Neural cell (in vitro differentiated cells): ENCODE results near the gene SHBG. TPM values are rescaled to one million over a fixed set of nuclear protein-coding genes. Genes with fewer than 3 reads are reported as not detected.

Source experiments
- H2AFZ ChIP-seq: fragments of 200-600, 300-800 bp; sonication (generic), shearing (Covaris generic); 2 replicates; pipeline ENCODE4 v1.6.0; 2014; ENCODE audit warnings: low read depth, mild to moderate bottlenecking, antibody characterized with exemption, low read length, moderate library complexity
- H3F3A ChIP-seq: fragments of 200-600 bp; shearing (Covaris generic); 2 replicates; pipeline ENCODE4 v1.6.1; 2016; ENCODE audit warnings: mild to moderate bottlenecking, moderate library complexity, mixed read lengths, antibody characterized with exemption, low read length; ENCODE audit not compliant: insufficient read depth, poor library complexity, severe bottlenecking
- H3K27ac ChIP-seq: fragments of 200-600, 300-800 bp; sonication (generic), shearing (Covaris generic); 2 replicates; pipeline ENCODE4 v1.5.1; 2014; ENCODE audit warnings: mild to moderate bottlenecking, low read length, moderate library complexity
- H3K27me3 ChIP-seq: fragments of 300-800, 200-600 bp; sonication (generic), shearing (Covaris generic); 2 replicates; pipeline ENCODE4 v1.6.0; 2014; ENCODE audit warnings: mild to moderate bottlenecking, low read depth, low read length, moderate library complexity; ENCODE audit not compliant: insufficient read depth
- H3K36me3 ChIP-seq: fragments of 300-800, 200-600 bp; sonication (generic), shearing (Covaris generic); 2 replicates; pipeline ENCODE4 v1.5.1; 2014; ENCODE audit warnings: mild to moderate bottlenecking, antibody characterized with exemption, low read length, moderate library complexity; ENCODE audit not compliant: insufficient read depth
- H3K4me2 ChIP-seq: fragments of 300-800, 200-600 bp; sonication (generic), shearing (Covaris generic); 2 replicates; pipeline ENCODE4 v1.6.0; 2014; ENCODE audit warnings: mild to moderate bottlenecking, low read length
- H3K4me3 ChIP-seq: fragments of 300-800, 200-600 bp; sonication (generic), shearing (Covaris generic); 2 replicates; pipeline ENCODE4 v1.5.1; 2014; ENCODE audit warnings: mild to moderate bottlenecking, low read length, moderate library complexity
- H3K79me2 ChIP-seq: fragments of 200-600 bp; shearing (Covaris generic); replicated peaks from 2 replicates; pipeline ENCODE4 v1.6.0; 2014; ENCODE audit warnings: mild to moderate bottlenecking, low read length, moderate library complexity; ENCODE audit not compliant: insufficient read depth
- H3K9ac ChIP-seq: fragments of 300-800, 200-600 bp; sonication (generic), shearing (Covaris generic); 2 replicates; pipeline ENCODE4 v1.6.1; 2016; ENCODE audit warnings: mild to moderate bottlenecking, low read length, mixed read lengths
- H3K9me2 ChIP-seq: fragments of 200-600 bp; shearing (Covaris generic); 2 replicates; pipeline ENCODE4 v1.6.1; 2016; ENCODE audit warnings: mild to moderate bottlenecking, low read length, mixed read lengths; ENCODE audit not compliant: insufficient read depth
- H3K9me3 ChIP-seq: fragments of 200-600, 300-800 bp; sonication (generic), shearing (Covaris generic); 2 replicates; pipeline ENCODE4 v1.6.1; 2016; ENCODE audit warnings: mild to moderate bottlenecking, mixed run types, low read length, moderate library complexity, mixed read lengths
- H4K20me1 ChIP-seq: fragments of 200-600 bp; shearing (Covaris generic); 2 replicates; pipeline ENCODE4 v1.6.1; 2016; ENCODE audit warnings: mild to moderate bottlenecking, mixed run types; ENCODE audit not compliant: insufficient read depth
- EP300 ChIP-seq: fragments of 450-650 bp; conservative IDR thresholded peaks from 2 replicates; pipeline ENCODE4 v1.6.1; 2014; ENCODE audit warnings: antibody characterized with exemption, mild to moderate bottlenecking, moderate library complexity; ENCODE audit not compliant: poor library complexity, severe bottlenecking
- EZH2 ChIP-seq: fragments of 200-600, 300-800 bp; shearing (Covaris generic), sonication (generic); IDR thresholded peaks from 2 replicates; pipeline ENCODE4 v1.6.1; 2014; ENCODE audit warnings: antibody characterized with exemption, low read length, borderline replicate concordance, mild to moderate bottlenecking; ENCODE audit not compliant: insufficient read depth, poor library complexity, severe bottlenecking
- MXI1 ChIP-seq: fragments of 450-650 bp; conservative IDR thresholded peaks from 2 replicates; pipeline ENCODE4 v1.6.1; 2014; ENCODE audit warnings: antibody characterized with exemption, mild to moderate bottlenecking; ENCODE audit not compliant: poor library complexity, severe bottlenecking
- POLR2AphosphoS5 ChIP-seq: IDR thresholded peaks from 2 replicates; pipeline ENCODE4 v1.6.1; 2012
- RAD21 ChIP-seq: fragments of 450-650 bp; conservative IDR thresholded peaks from 2 replicates; pipeline ENCODE4 v1.6.1; 2014; ENCODE audit warnings: antibody characterized with exemption, mild to moderate bottlenecking, moderate library complexity
- SMC3 ChIP-seq: fragments of 450-650 bp; conservative IDR thresholded peaks from 2 replicates; pipeline ENCODE4 v1.6.1; 2014; ENCODE audit warnings: antibody characterized with exemption, mild to moderate bottlenecking, moderate library complexity; ENCODE audit not compliant: poor library complexity
- TAF1 ChIP-seq: IDR thresholded peaks from 2 replicates; pipeline ENCODE4 v1.6.1; 2012; ENCODE audit warnings: low read depth
- polyA plus RNA-seq: library from polyadenylated mRNA; depleted of rRNA; stranded (reverse); fragments of >200 nt; gene quantifications from 2 replicates; pipeline ENCODE4 v1.2.3, GENCODE V29; 2014
- TF ChIP-seq, protein P1 (sequence below): IDR thresholded peaks from 2 replicates; pipeline ENCODE4 v1.6.1; 2012; ENCODE audit warnings: borderline replicate concordance
- TF ChIP-seq, protein P2 (sequence below): fragments of 450-650 bp; IDR thresholded peaks from 2 replicates; pipeline ENCODE4 v1.5.1; 2014; ENCODE audit warnings: antibody characterized with exemption, mild to moderate bottlenecking, moderate library complexity; ENCODE audit not compliant: poor library complexity, severe bottlenecking

The SHBG gene
- polyA plus RNA-seq, 1 donor from 2014 or later: 0.90 TPM

DNA sequence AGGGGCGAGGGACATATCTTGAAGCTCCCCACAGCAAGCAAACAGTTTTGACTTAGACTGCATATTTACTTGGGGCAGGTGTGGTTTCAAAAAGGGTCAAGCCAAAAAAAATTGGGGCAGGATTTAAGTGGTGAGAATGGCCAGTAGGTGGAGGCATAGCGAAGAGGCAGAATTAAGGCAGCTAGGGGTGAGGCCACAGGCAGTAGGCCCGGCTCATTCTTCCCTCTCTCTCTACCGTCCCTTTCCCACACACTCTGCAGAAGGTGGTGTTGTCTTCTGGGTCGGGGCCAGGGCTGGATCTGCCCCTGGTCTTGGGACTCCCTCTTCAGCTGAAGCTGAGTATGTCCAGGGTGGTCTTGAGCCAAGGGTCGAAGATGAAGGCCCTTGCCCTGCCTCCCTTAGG lies 2.6 kb downstream of the SHBG start:
- no peak for TF ChIP-seq EZH2
- no peak for TF ChIP-seq POLR2AphosphoS5
- no peak for TF ChIP-seq RAD21
- TF ChIP-seq, protein P1, sequence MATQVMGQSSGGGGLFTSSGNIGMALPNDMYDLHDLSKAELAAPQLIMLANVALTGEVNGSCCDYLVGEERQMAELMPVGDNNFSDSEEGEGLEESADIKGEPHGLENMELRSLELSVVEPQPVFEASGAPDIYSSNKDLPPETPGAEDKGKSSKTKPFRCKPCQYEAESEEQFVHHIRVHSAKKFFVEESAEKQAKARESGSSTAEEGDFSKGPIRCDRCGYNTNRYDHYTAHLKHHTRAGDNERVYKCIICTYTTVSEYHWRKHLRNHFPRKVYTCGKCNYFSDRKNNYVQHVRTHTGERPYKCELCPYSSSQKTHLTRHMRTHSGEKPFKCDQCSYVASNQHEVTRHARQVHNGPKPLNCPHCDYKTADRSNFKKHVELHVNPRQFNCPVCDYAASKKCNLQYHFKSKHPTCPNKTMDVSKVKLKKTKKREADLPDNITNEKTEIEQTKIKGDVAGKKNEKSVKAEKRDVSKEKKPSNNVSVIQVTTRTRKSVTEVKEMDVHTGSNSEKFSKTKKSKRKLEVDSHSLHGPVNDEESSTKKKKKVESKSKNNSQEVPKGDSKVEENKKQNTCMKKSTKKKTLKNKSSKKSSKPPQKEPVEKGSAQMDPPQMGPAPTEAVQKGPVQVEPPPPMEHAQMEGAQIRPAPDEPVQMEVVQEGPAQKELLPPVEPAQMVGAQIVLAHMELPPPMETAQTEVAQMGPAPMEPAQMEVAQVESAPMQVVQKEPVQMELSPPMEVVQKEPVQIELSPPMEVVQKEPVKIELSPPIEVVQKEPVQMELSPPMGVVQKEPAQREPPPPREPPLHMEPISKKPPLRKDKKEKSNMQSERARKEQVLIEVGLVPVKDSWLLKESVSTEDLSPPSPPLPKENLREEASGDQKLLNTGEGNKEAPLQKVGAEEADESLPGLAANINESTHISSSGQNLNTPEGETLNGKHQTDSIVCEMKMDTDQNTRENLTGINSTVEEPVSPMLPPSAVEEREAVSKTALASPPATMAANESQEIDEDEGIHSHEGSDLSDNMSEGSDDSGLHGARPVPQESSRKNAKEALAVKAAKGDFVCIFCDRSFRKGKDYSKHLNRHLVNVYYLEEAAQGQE: no peak
- no peak for TF ChIP-seq TAF1
- TF ChIP-seq SMC3: no peak
- TF ChIP-seq, protein P2, sequence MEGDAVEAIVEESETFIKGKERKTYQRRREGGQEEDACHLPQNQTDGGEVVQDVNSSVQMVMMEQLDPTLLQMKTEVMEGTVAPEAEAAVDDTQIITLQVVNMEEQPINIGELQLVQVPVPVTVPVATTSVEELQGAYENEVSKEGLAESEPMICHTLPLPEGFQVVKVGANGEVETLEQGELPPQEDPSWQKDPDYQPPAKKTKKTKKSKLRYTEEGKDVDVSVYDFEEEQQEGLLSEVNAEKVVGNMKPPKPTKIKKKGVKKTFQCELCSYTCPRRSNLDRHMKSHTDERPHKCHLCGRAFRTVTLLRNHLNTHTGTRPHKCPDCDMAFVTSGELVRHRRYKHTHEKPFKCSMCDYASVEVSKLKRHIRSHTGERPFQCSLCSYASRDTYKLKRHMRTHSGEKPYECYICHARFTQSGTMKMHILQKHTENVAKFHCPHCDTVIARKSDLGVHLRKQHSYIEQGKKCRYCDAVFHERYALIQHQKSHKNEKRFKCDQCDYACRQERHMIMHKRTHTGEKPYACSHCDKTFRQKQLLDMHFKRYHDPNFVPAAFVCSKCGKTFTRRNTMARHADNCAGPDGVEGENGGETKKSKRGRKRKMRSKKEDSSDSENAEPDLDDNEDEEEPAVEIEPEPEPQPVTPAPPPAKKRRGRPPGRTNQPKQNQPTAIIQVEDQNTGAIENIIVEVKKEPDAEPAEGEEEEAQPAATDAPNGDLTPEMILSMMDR: no peak
- no peak for TF ChIP-seq MXI1
- no peak for TF ChIP-seq EP300
- no peaks in the 10 kb centered on the region for H3K36me3 ChIP-seq
- H3K4me3 ChIP-seq: no peak overlapping the region
- no peaks in the 10 kb centered on the region for H3F3A ChIP-seq
- H3K4me2 ChIP-seq: no peak overlapping the region
- no peaks in the 10 kb centered on the region for H3K27me3 ChIP-seq
- H2AFZ ChIP-seq: no peak overlapping the region
- H4K20me1 ChIP-seq: no peaks in the 10 kb centered on the region
- H3K9me2 ChIP-seq: no peaks in the 10 kb centered on the region
- H3K9ac ChIP-seq: no peak overlapping the region
- H3K9me3 ChIP-seq: no peaks in the 10 kb centered on the region
- H3K27ac ChIP-seq: no peak overlapping the region
- H3K79me2 ChIP-seq: no peaks in the 10 kb centered on the region

DNA sequence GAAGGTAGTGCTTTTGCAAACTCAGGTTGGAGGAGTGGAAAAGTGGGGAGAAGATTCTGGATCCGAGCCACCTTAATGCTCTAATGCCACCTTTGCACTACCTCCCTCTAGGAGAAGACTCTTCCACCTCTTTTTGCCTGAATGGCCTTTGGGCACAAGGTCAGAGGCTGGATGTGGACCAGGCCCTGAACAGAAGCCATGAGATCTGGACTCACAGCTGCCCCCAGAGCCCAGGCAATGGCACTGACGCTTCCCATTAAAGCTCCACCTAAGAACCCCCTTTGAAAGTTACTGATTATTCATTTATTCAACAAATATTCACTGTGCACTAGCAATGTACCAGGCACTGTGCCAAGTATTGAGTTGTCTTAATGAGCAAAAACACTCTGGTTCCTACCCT lies 3.2 kb downstream of the SHBG start:
- Histone ChIP-seq H3F3A (no peaks in the 10 kb centered on the region), H3K36me3 (no peaks in the 10 kb centered on the region), H4K20me1 (no peaks in the 10 kb centered on the region), H3K79me2 (no peaks in the 10 kb centered on the region), H3K4me2 (no peak overlapping the region), H3K27ac (no peak overlapping the region), H3K9ac (no peak overlapping the region), H3K4me3 (no peak overlapping the region), H3K9me3 (no peaks in the 10 kb centered on the region), H3K9me2 (no peaks in the 10 kb centered on the region), H3K27me3 (no peaks in the 10 kb centered on the region), H2AFZ (no peak overlapping the region)
- TF ChIP-seq, protein P1: no peak
- TF ChIP-seq MXI1: no peak
- TF ChIP-seq RAD21: no peak
- TF ChIP-seq, protein P2: no peak
- TF ChIP-seq TAF1: no peak
- no peak for TF ChIP-seq EZH2
- no peak for TF ChIP-seq POLR2AphosphoS5
- no peak for TF ChIP-seq SMC3
- no peak for TF ChIP-seq EP300
